ENCODE measurements around the gene ZBTB8A. TPM values are rescaled to one million over a fixed set of nuclear protein-coding genes. Genes with fewer than 3 reads are reported as not detected.

ZBTB8A gene
- total and polyA plus RNA-seq, 5 donors: 1.8 to 5.1 (median 3.8) TPM

DNA sequence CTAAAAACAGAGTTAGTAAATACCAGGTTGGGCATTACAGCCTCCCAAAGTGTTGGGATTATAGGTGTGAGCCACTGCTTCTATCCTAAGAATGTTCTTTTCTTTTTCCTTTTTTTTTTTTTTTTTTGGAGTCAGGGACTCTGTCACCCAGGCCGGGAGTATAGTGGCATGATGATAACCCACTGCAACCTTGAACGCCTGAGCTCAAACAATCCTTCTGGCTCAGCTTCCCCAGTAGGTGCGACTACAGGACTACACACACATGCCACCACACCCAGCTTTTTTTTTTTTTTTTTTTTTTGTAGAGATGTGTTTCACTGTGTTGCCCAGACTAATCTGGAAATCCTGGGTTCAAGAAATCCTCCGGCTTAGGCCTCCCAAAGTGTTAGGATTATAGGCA lies 105.2 kb downstream of the ZBTB8A start:
- WGBS: 84% methylated on average over 4 of the region's 4 CpGs
- intact Hi-C loops (cut with DNase I): no loop called here
- ATAC-seq: no peak

GRCh38 chr1:32647308-32648134 lies 108.3 kb downstream of the ZBTB8A start:
- no peak for ATAC-seq
- Histone ChIP-seq H3K9me3 (ENCODE audit: control insufficient read depth, low read length) (no peaks in the 10 kb centered on the region), H3K27ac (ENCODE audit: low read length) (no peak overlapping the region), H3K27me3 (ENCODE audit: control insufficient read depth, insufficient read depth) (no peaks in the 10 kb centered on the region), H3K4me1 (ENCODE audit: control insufficient read depth, insufficient read depth, low read length) (peaks cover 3% of the 10 kb centered on the region), H3K4me3 (ENCODE audit: low read length) (no peak overlapping the region)
- 75% methylated on average over 6 of the region's 6 CpGs for WGBS
- intact Hi-C loops (cut with DNase I): no loop called here
- DNase-seq: no peak

More for the DNA sequence above, 105.2 kb downstream of the ZBTB8A start:
- peaks cover 3% of the 10 kb centered on the region for H3K4me1 ChIP-seq (ENCODE audit: control insufficient read depth, insufficient read depth, low read length)
- H3K4me3 ChIP-seq (ENCODE audit: low read length): no peak overlapping the region
- H3K27ac ChIP-seq (ENCODE audit: low read length): no peak overlapping the region
- no peak for DNase-seq
- H3K9me3 ChIP-seq (ENCODE audit: control insufficient read depth, low read length): no peaks in the 10 kb centered on the region
- H3K27me3 ChIP-seq (ENCODE audit: control insufficient read depth, insufficient read depth): no peaks in the 10 kb centered on the region

GRCh38 chr1:32650248-32650751 lies 111.1 kb downstream of the ZBTB8A start, which contains the start of gene ZBTB8OS:
Gene ZBTB8OS (minus strand): TSS chr1:32650550. CDS start chr1:32650529, 21 bp downstream.
- DNase-seq (peak; percentile 93 to 96 (median 95)), ATAC-seq (peak; percentile 94)
- WGBS: under 1% methylated on average over 21 of the region's 21 CpGs
- peaks cover 2% of the 10 kb centered on the region for H3K4me1 ChIP-seq (ENCODE audit: control insufficient read depth, insufficient read depth, low read length)
- no peaks in the 10 kb centered on the region for H3K27me3 ChIP-seq (ENCODE audit: control insufficient read depth, insufficient read depth)
- H3K27ac ChIP-seq (ENCODE audit: low read length): peak within 1 kb of the TSS; percentile 99
- intact Hi-C loops (cut with DNase I): no loop called here
- peak within 1 kb of the TSS; percentile 97 for H3K4me3 ChIP-seq (ENCODE audit: low read length)
- no peaks in the 10 kb centered on the region for H3K9me3 ChIP-seq (ENCODE audit: control insufficient read depth, low read length)

DNA sequence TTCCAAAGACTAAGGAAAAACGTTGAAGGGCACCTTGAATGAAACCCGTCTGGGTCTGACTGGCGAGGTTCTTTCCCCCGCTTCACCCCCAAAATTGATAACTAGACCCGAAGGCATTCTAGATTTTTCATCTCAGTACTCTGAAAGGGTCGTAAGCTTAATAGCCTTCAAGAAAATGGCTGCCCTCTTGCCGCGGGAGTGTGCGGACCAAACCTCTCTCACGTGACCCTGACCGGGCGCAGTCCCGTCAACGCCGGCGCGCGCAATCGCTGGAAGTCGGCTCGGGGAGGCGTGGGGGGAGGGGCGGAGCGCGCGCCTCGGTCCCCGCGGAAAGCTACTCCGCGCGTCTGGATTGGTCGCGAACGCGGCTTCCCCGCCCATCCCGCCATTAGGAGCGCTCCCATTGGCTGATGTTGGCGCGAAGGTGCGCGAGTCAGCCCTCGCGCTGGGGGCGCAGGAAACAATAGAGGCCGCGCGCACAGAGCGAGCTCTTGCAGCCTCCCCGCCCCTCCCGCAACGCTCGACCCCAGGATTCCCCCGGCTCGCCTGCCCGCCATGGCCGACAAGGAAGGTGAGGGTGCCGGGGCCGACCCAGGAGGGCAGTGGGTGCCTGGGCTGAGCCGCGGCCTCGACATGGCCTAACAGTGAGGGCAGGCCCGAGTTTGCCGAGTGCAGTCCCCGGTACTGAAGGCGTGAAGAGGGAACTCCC lies 111.7 kb downstream of the ZBTB8A start, which contains the start of gene RBBP4:
TSS of gene RBBP4 (plus strand) at position 457 of the 709 bp plus-strand sequence. CDS start at position 556, 99 bp downstream.
- intact Hi-C loops (cut with DNase I): no loop called here
- DNase-seq (peak; percentile 99), ATAC-seq (peak; percentile 98)
- no peaks in the 10 kb centered on the region for H3K9me3 ChIP-seq (ENCODE audit: control insufficient read depth, low read length)
- peak within 1 kb of the TSS; percentile 97 for H3K4me3 ChIP-seq (ENCODE audit: low read length)
- WGBS: under 1% methylated on average over 67 of the region's 67 CpGs
- H3K27me3 ChIP-seq (ENCODE audit: control insufficient read depth, insufficient read depth): no peaks in the 10 kb centered on the region
- H3K27ac ChIP-seq (ENCODE audit: low read length): peak within 1 kb of the TSS; percentile 99
- H3K4me1 ChIP-seq (ENCODE audit: control insufficient read depth, insufficient read depth, low read length): peaks cover 2% of the 10 kb centered on the region

DNA sequence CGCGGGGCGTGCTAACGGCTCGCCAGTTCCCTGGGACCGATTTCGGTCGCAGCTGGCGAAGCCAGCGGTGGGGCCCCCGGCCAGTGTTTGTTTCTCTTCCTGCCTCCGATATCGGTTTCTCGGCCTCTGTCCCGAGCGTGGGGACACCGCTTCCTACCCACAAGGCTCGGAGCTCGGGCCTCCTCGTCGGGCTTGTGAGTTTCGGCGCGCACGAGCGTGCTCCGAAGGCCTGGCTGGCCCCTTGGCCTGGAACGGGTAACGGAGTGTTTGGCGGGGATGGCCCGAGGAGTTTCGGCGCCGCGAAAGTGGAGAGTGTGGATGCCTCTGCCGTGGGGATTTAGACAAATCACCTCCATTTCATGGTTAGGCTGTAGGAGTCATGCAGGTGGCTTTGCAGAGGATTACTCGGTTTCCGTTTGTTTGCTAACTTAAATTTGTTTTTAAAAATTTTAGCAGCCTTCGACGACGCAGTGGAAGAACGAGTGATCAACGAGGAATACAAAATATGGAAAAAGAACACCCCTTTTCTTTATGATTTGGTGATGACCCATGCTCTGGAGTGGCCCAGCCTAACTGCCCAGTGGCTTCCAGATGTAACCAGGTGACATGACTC lies 112.3 kb downstream of the ZBTB8A start:
- WGBS: under 1% methylated on average over 43 of the region's 43 CpGs
- peak overlapping the region; percentile 58 for H3K4me3 ChIP-seq (ENCODE audit: low read length)
- no peak for DNase-seq
- intact Hi-C loops (cut with DNase I): no loop called here
- ATAC-seq: peak; percentile 13 to 28
- peak overlapping the region; percentile 88 for H3K27ac ChIP-seq (ENCODE audit: low read length)
- H3K9me3 ChIP-seq (ENCODE audit: control insufficient read depth, low read length): no peaks in the 10 kb centered on the region
- peaks cover 2% of the 10 kb centered on the region for H3K4me1 ChIP-seq (ENCODE audit: control insufficient read depth, insufficient read depth, low read length)
- no peaks in the 10 kb centered on the region for H3K27me3 ChIP-seq (ENCODE audit: control insufficient read depth, insufficient read depth)

DNA sequence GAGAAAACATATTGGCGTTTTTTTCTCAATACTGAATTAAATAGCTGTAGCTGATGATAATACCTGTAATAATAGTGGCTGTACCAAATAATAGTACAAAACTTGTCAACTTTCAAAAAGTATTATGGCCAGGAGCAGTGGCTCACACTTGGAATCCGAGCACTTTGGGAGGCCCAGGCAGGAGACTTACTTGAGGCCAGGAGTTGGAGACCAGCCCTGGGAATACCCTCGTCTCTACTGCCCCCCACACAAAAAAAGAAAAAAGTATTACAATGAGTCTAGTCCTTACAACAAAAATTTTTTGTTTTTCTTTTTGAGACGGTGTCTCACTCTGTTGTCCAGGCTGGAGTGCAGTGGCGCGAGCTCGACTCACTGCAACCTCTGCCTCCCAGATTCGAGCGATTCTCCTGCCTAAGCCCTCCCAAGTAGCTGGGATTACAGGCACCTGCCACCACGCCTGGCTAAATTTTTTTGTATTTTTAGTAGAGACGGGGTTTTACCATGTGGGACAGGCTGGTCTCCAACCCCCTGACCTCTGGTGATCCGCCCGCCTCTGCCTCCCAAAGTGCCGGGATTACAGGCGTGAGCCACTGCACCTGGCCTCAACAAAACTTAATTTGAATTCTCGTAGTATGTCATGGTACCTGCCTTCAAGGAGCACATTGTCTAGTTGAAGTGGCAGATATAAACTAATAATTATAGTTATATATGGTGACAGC lies 113.2 kb downstream of the ZBTB8A start:
- Histone ChIP-seq H3K4me3 (ENCODE audit: low read length) (peak overlapping the region; percentile 58), H3K4me1 (ENCODE audit: control insufficient read depth, insufficient read depth, low read length) (peaks cover 2% of the 10 kb centered on the region), H3K27me3 (ENCODE audit: control insufficient read depth, insufficient read depth) (no peaks in the 10 kb centered on the region), H3K27ac (ENCODE audit: low read length) (no peak overlapping the region), H3K9me3 (ENCODE audit: control insufficient read depth, low read length) (no peaks in the 10 kb centered on the region)
- intact Hi-C loops (cut with DNase I): no loop called here
- WGBS: 89% methylated on average over 16 of the region's 16 CpGs
- ATAC-seq (no peak), DNase-seq (no peak)

Other genes starting within 250 kb of the ZBTB8A start
- gene HDAC1, start 247.3 kb upstream of the ZBTB8A start, total RNA-seq: 10 to 100 TPM; 34.1 to 44.9 (median 39.5) TPM
- gene HDAC1, start 247.3 kb upstream of the ZBTB8A start, polyA plus RNA-seq: 28.1 TPM
- 10 to 100 TPM; 14.5 to 52.7 (median 40.2) TPM for gene MARCKSL1, start 203.2 kb upstream of the ZBTB8A start, total RNA-seq
- 30.6 TPM for gene MARCKSL1, start 203.2 kb upstream of the ZBTB8A start, polyA plus RNA-seq
- 1 to 10 TPM; 2.0 to 5.3 (median 3.6) TPM for gene FAM229A, start 176.9 kb upstream of the ZBTB8A start, total RNA-seq
- gene FAM229A, start 176.9 kb upstream of the ZBTB8A start, polyA plus RNA-seq: 3.5 TPM
- gene TSSK3, start 176.9 kb upstream of the ZBTB8A start, total RNA-seq: 1 to 10 TPM; 1.1 to 2.7 (median 1.8) TPM
- 1.5 TPM for gene TSSK3, start 176.9 kb upstream of the ZBTB8A start, polyA plus RNA-seq
- 10 to 100 TPM; 40.4 to 56.0 (median 48.6) TPM for gene BSDC1, start 145.0 kb upstream of the ZBTB8A start, total RNA-seq
- gene BSDC1, start 145.0 kb upstream of the ZBTB8A start, polyA plus RNA-seq: 37.1 TPM
- under 1 TPM in 3 of 4 donors, not detected in 1; 0.03 TPM for gene ZBTB8B, start 74.4 kb upstream of the ZBTB8A start, total RNA-seq
- 0.02 TPM for gene ZBTB8B, start 74.4 kb upstream of the ZBTB8A start, polyA plus RNA-seq
- 10 to 100 TPM; 28.9 to 35.0 (median 32.7) TPM for gene ZBTB8OS, start 111.1 kb downstream of the ZBTB8A start, total RNA-seq
- gene ZBTB8OS, start 111.1 kb downstream of the ZBTB8A start, polyA plus RNA-seq: 50.4 TPM
- gene RBBP4, start 111.8 kb downstream of the ZBTB8A start, total RNA-seq: 100 to 1,000 TPM; 106 to 114 (median 112) TPM
- gene RBBP4, start 111.8 kb downstream of the ZBTB8A start, polyA plus RNA-seq: 52.7 TPM
- 10 to 100 TPM; 18.4 to 33.6 (median 24.5) TPM for gene SYNC, start 163.3 kb downstream of the ZBTB8A start, total RNA-seq
- gene SYNC, start 163.3 kb downstream of the ZBTB8A start, polyA plus RNA-seq: 14.1 TPM